Activated naive CD4-positive, alpha-beta T cell (primary cell): Measurements from ENCODE around the gene INPP5A.
"Not testable (repeated sequence)": the region's sequence is repeated elsewhere in the genome, so short reads cannot be mapped to it uniquely, and the experiment has no call there.

ENCODE experiments used
- DNase-seq, 4 experiments: peaks; one replicate each; lab custom pipeline; 2025; lab: John Stamatoyannopoulos, UW

The INPP5A gene

DNA sequence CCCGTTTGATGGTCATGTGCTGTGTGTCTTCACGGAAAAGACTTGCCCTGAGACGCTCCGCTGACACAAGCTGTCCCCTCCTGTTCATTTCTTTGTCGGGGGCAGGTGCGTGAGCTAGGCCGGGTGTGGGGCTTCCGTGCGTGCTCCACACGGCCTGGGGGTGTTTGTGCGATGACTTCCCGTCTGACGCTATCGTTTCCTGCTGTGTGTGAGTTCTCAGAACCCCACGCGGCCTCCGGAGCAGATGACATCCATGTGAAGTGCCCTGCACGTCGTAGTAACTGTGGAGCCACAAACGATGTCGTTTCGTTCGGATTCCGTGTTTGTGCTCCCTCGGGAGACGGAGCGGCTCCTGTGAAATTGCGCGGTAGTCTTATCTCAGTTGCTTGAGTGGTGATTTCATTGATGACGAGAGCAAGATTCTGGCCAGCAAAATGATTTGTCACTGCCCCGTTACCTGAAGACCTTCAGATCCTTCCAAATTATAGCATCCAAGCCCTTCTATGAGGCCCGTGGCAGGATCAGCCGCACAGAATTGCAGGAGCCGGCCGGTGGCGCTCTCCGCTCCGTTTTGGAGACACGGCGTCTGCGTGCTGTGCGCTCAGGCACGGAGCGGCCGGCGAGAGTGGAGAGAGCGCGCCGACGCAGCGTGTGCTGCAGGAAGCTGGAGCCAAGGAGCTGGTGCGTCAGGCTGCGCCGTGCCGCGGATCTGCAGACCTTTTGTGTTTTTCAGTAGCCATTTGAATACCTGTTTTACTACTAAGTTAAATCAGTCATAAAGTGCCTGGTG is 153.4 kb downstream of the INPP5A start:
- DNase-seq, result no peak

DNA sequence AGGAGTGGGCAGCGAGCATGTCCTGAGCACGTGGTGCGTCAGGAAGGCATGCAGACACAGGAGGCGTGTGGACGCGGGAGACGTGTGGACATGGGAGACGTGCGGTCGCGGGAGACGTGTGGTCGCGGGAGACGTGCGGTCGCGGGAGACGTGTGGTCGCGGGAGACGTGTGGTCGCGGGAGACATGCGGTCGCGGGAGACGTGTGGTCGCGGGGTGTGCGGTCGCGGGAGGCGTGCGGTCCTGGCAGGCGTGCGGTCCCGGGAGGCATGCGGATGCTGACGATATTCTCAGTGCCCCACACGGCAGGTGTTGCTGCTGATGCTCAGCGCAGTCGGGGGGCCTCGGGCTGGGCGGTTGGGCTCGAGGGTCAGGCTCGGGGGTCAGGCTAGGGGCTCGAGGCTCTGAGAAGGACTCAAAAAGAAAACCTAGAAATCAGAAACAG is 154.1 kb downstream of the INPP5A start:
- DNase-seq, result no peak

DNA sequence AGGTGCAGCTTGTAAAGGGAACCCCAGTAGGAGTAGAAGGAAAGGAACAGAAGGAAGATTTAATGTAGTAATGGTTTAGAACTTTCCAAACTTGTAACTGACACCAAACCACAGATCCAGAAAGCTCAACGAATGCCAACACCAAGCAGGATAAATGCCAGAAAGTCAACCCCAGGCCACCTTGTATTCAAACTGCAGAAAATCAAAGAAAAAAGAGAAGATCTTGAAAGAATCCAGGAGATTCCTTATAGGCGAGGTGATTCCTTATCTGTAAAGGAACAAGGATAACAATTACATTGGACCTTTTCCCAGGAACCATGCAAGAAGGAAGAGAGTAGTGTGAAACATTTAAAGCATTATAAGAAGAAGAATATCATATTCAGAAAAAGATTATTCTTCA is 154.7 kb downstream of the INPP5A start:
- DNase-seq, result no peak

DNA sequence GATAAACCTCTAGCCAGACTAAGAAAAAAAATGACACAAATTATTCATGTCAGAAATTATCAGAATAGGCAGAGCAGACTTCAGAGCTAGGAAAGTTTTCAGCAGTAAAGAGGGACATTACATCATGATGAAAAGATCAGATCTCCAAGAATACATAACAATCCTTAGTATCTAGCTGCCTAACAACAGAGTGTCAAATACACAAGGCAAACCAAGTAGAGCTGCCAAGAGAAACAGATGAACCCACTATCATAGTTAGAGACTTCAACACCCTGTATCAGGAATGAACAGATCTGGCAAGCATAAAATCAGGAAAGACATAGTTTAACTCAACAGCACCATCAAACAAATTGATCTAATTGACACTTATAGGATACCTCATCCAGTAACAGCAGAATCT is 156.1 kb downstream of the INPP5A start:
- no peak for DNase-seq

DNA sequence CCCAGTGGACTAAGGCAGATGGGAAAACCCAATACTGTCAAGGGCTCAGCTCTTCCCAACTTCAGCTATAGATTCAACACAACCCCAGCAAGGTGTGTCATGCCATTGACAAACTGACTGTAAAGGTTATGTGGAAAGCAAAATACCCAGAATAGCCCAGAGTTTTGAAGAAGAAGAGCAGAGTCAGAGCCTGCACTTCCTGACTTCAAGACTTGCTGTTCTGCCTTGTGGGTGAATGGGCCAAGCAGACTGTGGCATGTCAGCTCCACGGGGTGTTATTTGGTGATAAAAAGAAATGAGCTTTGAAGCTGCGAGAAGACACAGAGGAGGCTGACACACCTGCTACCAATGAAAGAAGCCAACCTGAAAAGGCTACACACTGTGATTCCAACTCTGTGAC is 158.6 kb downstream of the INPP5A start:
- DNase-seq, result no peak

DNA sequence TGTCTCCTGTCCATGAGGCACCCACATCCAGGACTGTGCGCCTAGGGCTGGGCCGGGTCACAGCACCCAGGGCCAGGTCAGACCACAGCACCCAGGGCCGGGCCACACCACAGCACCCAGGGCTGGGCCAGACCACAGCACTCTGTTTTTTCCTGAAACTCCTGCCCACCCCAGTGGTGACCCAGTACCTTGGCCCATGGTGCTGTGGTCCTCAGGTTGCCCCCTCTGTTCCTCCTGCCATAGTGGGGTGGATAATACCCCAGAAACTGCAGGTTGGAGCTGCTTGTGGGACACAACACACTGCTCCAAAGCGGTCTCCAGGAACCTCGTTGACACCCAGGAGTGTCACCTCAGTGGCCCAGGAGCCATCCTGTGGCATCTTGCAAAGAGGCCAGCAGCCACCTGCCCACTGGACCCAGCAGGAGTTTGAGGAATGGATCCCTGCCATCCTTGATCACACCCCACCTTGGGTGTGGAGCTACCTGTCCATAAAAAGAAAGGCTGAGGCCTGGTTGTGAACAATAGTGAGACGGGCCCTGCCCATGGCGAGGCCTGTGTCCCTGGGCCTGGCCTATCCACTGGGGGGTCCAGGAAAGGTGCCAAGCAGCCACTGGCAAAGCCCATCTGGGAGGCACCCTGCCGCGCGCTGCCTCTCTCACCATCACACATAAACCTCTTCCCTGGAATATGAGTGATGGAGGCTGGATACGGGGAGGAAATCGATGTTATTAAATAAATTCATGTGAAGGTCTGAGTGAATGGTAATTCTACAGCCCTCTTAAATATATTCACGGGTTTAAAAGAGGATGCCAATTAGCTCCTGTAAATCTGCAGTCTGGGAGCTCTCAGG is 159.4 kb downstream of the INPP5A start:
- no peak for DNase-seq

DNA sequence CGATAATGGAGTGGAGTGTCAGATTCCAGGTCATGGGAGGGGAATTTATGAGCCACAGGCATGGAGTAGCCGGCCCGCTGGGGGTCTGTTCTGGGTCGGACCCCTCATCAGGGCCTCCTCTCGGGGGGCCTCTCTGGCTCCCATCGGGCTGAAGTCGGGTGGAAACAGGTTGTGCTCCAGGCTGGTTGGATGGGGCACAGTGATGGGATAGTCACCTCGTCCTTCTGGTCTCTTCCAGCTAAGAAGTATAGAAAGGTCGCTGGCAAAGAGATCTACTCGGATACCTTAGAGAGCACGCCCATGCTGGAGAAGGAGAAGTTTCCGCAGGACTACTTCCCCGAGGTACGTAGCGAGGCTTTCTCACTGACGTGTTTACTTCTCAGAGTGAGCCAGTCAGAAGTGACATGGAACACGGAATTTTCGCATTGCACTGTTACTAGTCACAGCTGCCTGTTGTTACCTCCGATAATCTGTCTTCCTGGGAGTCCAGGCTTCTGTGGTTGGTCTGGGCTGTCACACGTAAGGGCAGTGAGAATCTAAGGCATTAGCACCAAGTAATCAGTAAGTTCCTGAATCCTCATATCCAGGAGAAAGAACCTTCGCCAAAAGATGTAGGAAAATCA is 160.1 kb downstream of the INPP5A start:
- no peak for DNase-seq

DNA sequence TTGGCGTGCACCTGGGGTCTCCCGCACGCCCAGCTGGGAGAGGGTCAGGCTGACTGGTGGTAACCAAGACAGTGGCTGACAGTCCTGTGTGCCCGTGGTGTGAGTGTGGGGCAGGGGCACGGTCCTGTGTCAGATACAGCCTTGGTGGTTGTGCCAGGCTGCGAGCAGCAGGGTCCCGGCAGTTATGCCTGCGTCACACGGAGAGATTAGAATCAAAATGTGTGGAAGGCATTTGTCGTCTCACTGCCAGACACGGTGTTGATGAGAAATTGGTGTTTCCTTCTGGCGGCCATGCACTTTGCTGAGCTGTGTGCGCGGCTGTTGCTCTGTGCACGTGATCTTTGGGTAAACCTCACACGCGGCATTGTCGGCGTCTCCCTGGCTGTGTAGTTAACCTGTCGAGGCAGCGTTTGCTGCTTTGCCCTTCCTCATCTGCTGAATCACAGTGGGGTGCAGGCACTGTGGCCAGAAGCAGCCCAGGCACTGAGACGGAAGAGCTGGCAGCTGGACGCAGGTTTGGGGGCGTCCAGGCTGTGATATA is 160.7 kb downstream of the INPP5A start:
- DNase-seq, result no peak

DNA sequence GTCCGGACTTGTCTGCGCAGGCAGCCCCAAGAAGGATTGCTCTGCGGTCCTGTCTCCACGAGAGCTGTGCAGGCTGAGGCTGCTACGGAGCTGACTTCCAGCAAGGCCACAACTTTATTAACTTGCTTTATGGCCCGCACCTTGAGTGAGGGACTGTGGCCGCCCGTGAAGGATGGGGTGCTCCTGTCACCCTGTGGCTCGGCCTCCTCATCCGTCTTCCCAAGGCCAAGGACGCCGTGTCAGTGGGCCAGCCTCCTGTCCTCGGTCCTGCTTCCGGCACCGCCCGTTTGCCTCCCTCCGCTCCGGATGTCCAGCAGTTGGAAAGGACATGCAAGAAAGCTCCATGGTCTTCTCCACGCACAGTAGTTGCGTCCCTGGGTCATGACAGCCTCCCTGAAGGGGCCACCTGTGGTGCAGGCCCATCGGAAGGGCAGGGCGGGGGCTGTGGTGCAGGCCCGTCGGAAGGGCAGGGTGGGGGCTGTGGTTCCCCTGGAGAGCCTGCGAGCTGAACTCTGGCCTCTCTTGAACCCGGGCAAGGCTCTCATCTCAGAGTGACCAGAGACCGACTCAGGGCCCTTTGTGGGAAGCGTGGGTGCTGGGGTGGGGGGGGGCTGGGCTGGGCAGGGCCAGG is 161.3 kb downstream of the INPP5A start:
- no peak for DNase-seq

DNA sequence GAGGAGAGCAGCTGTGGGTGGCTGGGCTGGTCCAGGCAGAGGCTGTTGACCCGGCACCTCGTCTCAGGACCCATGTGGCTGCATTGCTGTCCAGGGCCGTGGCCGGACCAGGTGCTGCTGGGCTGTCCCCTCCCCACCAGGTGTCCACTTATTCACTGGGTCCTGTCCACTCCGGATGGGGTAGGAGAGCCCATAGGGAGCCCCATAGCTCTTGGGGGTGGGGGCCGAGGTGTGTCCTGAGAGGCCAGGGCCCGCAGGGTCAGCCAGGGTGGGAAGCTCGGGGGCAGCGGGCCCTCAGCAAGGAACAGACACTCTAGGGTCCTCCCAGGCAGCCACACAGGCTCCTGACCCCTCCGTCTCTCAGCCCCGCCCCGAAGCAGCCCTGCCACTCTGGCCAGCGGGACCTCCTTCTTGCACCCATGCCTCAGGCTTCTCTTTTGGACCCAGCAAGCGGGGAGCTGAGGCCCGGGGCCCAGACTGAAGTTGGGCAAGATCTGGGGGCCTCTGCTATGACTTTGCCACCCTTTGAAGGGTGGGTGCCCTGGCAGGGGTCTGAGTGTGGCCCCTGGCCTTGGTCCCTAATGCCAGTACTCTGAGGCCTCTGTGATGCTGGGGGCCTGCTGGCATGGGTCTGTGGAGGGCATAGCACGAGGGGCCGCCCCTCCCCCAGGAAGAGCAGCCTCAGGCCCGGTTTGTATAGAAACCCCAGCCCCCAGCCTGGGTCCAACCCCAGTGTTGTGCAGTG is 162.0 kb downstream of the INPP5A start:
- DNase-seq, result no peak

DNA sequence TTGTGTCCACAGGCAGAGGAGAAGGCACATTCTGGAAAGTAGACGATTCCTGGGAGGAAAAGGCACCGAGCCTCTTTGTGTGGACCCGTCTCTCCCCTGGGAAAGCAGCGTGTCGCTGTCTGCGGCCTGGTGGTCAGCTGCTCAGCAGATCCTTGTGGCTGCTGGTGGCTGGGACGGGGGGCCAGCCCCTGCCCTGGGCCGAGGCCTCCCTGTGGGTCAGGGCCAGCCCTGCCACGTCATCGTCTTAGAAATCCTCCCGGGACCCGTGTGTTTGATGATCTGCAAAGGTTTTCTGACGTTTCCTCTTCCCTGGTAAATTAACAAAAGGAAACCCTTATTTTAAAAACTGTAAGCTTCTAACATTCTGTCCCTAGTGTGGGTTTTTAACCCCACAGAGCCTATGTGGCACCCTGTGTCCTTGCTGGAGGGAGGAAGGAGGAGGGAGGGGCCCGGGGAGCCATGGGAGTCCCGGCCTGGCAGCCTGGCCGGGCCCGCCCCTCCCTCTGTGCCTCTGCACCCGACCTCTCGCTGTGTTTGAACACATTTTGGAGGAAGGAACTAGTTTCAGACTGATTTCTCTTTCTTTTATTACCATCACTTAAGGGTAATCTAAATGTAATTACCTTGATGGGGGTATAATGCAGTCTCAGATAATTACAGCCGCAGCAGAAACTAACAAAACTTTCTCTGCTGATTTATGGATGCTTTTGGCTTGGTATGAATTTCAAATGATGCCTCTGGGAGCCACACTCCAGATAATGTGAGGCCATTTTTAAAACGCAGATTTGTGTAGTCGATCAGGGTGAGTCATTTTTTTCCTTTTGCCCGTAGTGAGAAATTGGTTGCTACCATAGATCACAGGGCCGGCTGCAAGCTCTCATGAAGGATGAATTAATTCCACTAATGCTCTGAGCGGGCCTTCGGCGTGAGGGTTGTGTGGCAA is 162.8 kb downstream of the INPP5A start:
- no peak for DNase-seq

DNA sequence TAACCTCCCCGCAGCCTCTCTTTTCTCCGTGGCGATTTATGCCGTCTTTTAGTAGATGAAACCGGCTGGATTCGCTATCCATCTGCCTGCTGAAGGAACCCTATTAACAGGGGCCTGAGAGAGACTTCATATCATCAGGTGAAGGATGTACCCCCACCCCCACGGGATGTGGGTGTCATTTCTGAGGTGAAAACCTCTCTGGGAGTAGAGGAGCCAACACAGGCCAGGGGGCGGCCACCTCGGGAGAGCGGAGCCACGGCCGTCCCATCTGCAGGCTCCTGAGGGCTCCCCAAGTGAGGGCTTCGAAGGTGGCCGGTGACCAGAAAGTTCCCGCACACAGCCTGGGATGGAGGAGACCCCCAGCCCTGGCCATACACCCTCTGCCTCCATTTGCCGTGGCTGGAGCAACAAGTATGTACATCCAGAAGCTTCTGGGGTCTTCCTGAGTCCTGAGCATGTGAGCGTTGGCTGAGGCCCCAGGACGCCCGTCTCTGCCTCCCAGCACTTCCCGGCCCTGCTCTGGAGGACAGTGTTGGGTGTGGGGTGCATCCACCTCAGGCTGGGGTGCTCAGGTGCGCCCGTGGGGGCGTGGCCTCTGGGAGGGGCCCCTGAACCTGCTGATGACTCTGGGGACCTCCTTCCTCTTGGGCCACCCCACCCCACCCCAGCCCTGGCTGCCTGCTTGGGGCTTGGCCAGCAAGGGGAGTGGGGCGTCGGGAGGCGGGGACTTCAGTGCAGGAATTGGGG is 163.7 kb downstream of the INPP5A start:
- DNase-seq, result no peak

DNA sequence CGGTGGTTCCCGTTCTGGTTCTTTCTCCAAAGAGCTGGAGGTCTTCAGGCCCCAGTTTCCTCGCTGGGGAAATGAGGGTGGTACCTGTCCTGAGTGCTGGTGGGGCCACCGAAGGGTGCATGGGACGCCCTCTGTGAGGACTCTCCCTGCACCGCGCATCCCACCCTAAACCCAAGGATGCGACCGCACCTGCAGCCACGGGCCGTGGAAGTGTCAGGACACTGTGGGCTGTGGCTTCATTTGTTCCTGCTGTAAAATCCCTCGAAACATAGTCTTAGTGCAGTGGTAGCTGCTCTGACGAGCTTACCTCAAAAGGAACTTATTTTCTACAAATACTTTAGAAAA is 164.2 kb downstream of the INPP5A start:
- DNase-seq, result no peak

DNA sequence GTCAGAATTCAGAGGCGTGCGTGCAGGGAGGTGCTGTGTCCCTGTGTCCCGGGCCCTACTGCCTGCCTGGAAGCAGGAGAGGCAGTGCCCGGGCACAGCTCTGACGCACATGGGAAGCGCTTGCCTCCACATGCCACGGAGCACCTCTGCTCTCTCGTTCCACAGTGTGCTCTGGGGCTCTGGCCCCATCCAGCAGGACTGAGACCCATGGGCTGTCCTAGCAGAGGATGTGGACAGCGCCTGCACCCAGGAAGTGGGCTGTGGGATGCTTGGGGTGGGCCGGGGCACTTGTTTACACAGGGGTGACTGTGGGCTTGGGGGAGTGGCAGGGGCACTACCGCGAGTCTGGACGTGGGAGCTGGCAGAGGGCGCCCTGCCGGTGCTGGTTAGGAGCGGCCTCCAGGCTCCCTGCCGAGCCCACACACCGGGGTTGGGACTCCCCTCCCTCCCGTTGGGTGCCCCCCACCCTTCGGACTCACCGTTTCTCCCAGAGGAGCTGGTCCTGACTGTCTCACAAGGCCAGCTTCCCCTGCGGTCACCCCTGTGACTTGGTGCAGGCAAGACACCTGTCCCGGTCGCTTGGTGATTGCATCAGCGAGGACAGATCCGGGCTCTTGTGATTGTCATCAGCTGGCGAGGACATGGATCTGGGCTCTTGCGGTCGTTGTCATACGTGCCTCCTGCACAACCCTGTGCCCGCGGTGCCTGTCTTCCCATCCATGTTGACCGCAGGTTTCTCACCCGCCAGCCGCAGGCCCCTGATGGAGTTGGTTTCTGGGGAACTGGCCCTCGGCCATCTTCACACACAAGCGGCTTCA is 165.2 kb downstream of the INPP5A start:
- DNase-seq, result no peak

DNA sequence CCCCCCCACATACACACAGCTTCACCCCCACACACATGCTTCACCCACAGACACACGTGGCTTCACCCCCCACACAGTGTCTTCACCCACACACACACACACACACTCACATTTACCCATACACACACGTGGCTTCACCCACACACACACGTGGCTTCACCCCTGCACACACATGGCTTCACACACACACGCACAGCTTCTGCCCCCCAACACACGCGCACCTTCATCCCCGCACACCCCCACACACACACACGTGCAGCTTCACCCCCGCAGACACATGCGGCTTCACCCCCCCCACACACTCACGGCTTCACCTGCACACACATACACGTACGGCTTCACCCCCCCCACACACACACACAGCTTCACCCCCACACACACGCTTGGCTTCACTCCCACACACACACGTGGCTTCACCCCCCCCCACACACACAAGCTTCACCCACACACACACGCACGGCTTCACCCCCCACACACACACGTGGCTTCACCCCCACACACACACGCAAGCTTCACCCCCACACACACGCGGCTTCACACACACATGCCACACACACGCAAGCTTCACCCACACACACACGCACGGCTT is 165.9 kb downstream of the INPP5A start:
- no peak for DNase-seq

DNA sequence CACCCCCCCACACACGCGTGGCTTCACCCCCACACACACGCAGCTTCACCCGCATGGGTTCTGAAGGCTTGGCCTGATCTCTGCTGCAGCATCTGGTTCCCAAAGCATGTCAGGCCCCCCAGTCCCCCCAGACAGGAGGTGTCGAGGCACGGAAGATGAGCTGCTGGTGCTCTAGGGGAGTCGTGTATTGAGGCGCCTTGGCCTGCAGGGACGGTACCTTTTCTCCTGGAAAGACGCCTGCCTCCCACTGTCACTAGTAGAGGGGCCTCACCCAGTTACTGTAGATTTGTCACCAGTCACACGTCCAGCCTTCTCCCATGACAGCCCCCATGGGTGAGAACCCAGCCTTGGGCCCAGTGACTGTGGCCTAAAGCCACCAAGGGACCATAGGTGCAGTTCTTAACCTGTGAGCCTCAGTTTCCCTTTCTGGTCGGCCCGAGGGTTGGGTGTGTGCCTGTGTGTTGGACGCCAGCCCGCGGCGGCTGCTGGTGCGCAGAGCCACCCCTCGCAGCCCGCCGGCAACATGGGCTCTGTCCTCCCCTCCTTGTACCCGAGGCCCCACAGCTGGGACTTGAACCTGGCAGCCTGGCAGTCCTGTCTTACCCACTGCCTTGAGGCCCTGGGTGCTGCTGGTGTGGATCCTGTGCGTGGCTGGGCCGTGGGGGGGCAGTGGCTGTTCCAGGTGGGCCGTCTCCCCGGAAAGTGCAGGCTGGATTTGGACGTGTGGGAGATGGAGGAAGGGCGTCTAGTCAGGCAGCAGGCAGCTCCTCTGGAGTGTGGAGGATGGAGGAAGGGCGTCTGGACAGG is 166.6 kb downstream of the INPP5A start:
- no peak for DNase-seq

DNA sequence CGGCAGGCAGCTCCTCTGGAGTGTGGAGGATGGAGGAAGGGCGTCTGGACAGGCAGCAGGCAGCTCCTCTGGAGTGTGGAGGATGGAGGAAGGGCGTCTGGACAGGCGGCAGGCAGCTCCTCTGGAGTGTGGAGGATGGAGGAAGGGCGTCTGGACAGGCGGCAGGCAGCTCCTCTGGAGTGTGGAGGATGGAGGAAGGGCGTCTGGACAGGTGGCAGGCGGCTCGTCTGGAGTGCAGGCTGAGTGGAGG is 167.2 kb downstream of the INPP5A start:
- not testable (repeated sequence) for DNase-seq

DNA sequence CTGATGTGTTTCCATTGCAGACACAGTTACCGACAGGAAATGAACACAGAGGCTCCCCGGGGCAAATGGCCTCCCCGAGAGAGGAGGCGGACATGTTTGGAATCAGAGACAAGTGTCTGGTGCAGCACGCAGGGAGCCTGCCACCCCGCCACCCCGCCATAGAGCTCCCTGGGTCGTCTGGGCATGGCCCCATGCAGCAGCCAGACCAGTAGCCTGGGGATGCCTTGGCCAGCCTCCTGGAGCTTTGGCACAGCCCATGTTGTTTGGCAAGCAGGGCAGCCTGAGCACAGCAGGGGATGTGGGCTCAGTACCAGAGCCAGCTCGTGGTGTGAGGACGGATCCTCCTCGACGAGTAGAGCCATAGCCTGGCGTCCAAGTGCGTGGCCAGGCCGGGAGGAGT is 167.6 kb downstream of the INPP5A start:
- no peak for DNase-seq
